HUDEP-2 (cell line): Measurements from ENCODE around the gene RELN.
"Not testable (repeated sequence)": the region's sequence is repeated elsewhere in the genome, so short reads cannot be mapped to it uniquely, and the experiment has no call there.

Experiments used
- DNase-seq, 76 experiments: peaks; one replicate each; lab custom pipeline; 2025; ENCODE audit not compliant: unreplicated experiment in 76 of 76; lab: John Stamatoyannopoulos, UW

RELN gene

DNA sequence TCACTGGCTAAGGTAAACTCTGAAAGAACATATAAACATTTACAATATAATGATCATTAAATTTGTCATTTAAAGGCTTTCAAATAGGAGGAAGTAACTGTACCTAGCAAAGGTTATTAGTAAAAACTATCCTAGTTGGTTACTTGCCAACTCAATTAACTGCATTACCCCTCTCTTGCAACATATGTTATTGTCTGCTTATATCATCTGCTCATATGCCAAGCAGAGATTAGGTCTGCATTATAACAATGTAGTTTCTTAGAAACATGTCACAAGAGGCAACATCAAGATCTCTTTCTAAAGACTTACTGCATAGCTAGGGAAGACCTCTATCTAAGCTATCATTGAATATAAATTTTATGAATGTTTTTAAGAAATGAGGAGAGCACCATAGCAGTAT, 132.5 kb downstream of the RELN start:
- DNase-seq, result no peak

GRCh38 chr7:103855671-103856070, 133.8 kb downstream of the RELN start:
- DNase-seq, result no peak

DNA sequence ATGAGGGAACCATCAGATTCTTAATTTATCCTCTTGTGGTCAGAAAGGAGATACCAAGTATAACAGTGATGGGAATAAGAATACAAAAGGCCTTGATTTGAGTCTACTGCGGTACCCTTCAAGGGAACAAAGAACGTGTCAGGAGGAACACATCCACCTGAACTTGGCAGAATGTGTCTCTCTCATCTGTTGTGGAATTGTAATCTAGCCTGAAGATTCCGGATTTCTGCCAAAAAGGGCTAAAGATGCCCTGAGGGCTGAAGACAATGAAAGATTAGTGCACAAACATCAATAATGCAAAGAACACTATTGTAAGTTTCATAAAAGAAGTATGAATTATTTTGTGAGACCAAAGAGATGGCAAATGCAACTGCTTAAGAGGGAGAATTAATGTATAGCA, 134.8 kb downstream of the RELN start:
- DNase-seq, result no peak

DNA sequence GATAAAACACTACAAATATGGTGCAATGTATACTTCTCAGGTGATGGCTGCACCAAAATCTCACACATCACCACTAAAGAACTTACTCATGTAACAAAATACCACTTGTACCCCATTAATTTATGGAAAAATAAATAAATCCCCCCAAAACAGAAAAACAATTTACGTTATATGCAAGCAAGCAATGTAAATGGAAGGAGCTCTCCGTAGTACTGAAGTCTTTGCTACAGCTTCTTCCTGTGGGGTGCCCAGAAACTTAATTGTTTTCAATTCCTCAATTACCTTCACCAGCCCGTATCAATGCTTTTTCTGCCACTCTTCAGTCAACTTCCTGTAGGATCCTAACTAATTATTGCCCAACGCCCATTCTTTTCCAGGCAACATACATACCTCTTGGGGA, 138.1 kb downstream of the RELN start:
- DNase-seq, result peak in 4 of 76 experiments; percentile 12 to 29 (median 24)

DNA sequence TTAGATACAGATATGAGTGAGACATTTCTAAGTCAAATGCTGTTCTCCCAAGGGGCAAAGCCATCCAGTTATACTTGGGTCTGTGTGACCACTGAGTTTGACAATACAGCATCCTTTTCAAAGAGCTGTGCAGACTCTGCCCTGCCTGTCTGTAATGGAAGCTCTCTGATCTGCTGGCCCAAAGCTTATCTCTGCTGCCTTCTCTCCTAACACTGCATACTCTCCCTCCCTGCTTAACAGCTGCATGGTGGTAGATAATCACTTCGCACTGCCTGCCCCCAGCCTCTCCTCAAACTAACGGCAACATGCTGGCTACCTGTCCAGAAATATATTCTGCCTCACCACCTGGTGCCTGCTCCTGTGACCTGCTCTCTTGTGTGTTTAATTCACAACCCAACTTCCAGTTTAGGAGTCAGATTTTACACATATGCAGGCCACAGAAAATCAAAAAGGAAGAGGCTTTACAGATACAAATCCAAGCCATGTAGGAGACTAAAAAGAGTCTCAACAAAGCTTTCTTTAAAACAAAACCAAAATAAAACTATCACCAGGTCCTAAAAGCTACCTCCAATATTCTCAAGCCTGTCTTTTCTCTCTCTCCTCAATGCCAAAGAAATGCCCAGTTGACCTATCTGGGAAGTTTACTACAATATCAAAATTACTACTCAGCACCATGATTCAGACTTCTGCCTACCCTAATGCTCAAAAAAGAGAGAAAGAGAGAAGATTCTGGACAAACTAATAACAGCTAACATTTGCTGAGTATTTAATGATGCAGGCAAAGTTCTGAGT, 145.6 kb downstream of the RELN start:
- DNase-seq, result peak in 73 of 76 experiments; percentile 46 to 95 (median 82)

- DNase-seq, result no peak
These were observed 156.1 kb downstream of the RELN start for GRCh38 chr7:103833401-103833800.

DNA sequence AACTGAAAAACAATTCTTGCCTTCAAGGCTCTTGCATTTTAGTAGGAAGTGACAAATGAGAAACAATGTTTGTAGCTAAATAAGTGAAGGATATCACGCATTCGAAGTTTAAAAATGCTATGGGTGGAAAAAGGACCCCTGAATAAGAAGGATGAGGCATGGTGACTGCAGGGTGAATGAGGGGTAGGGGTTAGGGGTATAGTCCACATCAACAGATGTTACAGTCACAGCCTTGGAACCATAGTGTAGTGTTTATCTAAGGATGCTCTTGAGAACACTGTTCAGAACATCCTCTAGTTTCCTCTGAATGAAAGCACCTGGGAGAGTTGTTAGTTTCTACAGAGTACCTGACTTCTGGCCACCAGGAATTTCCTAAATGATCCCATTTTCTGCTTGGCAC, 157.0 kb downstream of the RELN start:
- DNase-seq, result no peak

- DNase-seq, result peak in 4 of 76 experiments; percentile 16 to 26 (median 22)
These were observed 165.2 kb downstream of the RELN start for GRCh38 chr7:103824251-103824650.

GRCh38 chr7:103823084-103823483, 166.4 kb downstream of the RELN start:
- DNase-seq, result no peak

GRCh38 chr7:103821092-103821491, 168.4 kb downstream of the RELN start:
- DNase-seq, result peak in 5 of 76 experiments; percentile 12 to 26 (median 20)

DNA sequence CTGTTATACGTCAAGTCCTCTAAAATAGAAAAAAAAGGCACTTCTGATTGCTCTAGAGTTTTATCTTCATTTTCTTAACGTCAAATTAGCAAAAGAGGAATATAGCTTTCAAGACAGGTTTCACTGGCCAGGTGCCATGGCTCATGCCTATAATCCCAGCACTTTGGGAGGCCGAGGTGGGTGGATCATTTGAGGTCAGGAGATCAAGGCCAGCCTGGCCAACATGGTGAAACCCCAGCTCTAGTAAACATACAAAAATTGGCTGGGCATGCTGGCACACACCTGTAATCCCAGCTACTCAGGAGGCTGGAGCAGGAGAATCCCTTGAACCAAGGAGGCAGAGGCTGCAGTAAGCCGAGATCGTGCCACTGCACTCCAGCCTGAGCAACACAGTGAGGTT, 173.5 kb downstream of the RELN start:
- not testable (repeated sequence) for DNase-seq

- no peak for DNase-seq
These were observed 175.5 kb downstream of the RELN start for GRCh38 chr7:103813970-103814369.

GRCh38 chr7:103811997-103812396, 177.5 kb downstream of the RELN start:
- DNase-seq, result no peak

DNA sequence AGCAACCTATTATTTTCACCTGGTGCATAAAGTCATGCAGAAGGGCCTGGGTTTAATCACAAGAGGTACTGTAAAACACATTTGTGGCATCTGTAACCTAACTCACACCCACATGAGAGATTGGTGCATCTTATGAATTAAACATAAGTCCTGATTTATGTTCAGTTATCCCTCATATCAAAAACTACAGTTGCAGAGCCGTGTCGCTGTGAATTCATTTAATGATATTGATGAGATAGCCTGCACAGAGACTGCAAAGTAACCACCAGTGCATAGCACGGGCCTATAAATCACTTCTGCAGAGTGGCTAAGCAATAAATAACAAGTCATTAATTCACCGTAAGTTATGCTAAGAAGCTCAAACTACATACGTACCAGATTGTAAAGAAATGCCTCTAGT, 178.2 kb downstream of the RELN start:
- DNase-seq, result no peak

GRCh38 chr7:103810112-103810744, 179.2 kb downstream of the RELN start:
- DNase-seq, result peak in 38 of 76 experiments; percentile 4 to 66 (median 32)

DNA sequence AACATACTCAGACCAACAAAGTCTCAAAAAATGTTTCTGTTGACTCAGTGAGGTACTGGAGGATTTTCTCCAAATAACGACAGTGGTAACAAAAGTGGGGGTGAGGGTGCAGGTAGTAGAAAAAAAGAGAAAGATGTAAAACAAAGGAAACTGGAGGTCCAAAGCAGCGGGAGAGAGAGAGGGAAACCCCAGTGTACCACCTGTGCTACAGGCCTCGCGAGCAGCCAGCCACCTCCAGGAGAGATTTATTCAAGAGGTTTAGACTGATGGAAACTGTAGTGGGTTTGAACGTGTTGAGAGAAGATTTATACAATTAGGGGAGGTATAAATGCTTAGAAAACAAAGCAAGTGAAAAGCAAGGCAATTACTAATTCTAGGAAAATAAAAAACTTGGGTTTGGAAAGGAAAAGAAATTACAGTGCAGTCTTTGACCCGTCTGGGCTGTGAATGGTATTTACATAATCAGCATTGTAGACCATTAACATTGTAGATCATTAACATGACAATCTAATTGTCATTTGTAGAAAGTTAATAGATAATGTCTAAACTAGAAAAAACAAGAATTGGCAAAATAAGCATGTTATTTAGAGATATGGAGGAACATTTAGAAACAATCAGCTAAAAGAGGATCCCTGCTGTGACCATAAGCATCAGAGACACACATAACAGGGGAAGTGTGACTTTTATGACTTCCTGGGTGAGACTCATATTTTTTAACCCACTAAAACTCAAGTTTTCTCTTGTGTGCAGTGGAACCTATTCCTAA, 180.0 kb downstream of the RELN start:
- no peak for DNase-seq

DNA sequence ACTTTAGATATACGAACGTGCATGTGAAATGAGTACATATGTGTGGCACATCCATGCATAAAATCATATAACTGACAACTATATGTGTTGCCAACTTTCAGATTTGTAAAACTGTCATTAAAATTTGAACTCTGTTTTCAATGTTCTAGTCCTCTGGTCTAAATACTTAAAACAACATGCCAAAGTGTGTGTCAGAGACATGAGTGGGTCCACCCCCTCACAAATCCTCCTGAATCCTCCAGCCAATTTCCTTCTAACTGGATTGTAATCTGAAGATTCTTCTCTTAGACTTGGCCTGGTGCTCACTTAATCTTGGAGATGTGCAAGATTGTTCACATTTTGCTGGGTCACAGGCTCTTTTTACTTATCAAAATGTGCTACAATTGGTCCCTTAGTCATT, 184.1 kb downstream of the RELN start:
- DNase-seq, result no peak

DNA sequence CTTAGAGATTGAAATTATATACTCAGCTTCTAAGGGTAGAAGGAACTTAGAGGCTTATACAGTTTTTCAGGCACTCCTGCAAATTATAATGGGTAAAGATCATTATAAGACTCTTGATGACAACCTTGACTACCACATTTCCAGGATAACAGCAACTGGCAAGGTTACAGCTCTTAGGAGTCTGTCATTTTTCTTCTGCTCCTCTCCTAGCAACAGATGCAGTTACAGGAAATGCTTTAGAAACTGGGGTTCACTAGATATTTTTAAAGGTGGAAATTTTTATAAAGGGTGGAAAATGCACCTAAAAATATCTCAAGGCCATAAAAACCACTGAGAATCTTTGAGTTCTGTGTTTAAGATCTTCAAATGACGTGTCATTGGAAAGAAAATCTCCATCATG, 185.8 kb downstream of the RELN start:
- no peak for DNase-seq

GRCh38 chr7:103799298-103799697, 190.2 kb downstream of the RELN start:
- no peak for DNase-seq

DNA sequence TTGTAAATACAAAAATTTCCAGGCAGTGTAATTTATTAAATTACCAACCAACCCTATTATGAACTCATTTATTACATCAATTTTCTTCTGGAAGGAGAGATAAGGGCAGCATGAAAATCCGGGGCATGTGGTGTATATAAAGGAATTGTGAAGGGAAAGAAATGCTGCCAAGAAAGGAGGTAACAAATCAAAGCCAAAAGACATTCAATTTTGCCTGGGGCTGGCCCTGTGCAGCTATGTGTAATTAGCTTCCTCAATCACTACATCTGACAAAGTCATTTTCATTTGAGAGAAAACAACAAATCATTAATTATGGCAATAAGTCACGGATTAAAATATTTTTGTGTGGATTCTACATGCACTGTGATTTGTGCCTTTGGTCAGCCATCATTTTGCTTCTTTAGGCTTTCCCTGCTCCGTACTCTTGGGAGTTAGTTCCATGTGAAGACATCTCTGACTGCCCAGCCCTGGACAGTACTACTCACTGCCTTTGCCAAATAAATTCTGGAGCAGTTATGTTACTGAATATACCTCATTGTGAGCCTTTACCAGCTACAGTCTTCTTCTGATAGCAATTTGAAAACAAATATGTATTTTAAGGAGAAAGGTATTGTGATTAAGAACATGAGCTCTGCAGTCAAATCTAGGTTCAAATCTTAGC, 191.7 kb downstream of the RELN start:
- DNase-seq, result no peak
